NCI-H1930 (cell line): ENCODE measurements around the gene IFIH1.

Experiments
- DNase-seq, 2 experiments: peaks; one replicate each; lab custom pipeline; 2025; lab: John Stamatoyannopoulos, UW

The IFIH1 gene

GRCh38 chr2:162257425-162257824 is 61.1 kb downstream of the IFIH1 start:
- DNase-seq, result no peak

- DNase-seq, result no peak
Measured at GRCh38 chr2:162256591-162256991, 61.9 kb downstream of the IFIH1 start.

GRCh38 chr2:162254236-162254871 is 64.1 kb downstream of the IFIH1 start:
- DNase-seq, result no peak

- no peak for DNase-seq
Measured at GRCh38 chr2:162253435-162253834, 65.0 kb downstream of the IFIH1 start.

- no peak for DNase-seq
Measured at GRCh38 chr2:162252153-162252552, 66.3 kb downstream of the IFIH1 start.

- no peak for DNase-seq
Measured at GRCh38 chr2:162245781-162246180, 72.7 kb downstream of the IFIH1 start.

- no peak for DNase-seq
Measured at GRCh38 chr2:162245061-162245460, 73.4 kb downstream of the IFIH1 start.

GRCh38 chr2:162244541-162245031 is 73.9 kb downstream of the IFIH1 start:
- no peak for DNase-seq

GRCh38 chr2:162243715-162244114 is 74.8 kb downstream of the IFIH1 start:
- no peak for DNase-seq

GRCh38 chr2:162243294-162243693 is 75.2 kb downstream of the IFIH1 start, which contains the start of gene FAP:
Gene FAP, minus strand, starts transcription at chr2:162243445. Its CDS starts 118 bp downstream, at chr2:162243327.
- DNase-seq, result no peak

GRCh38 chr2:162242586-162243280 is 75.8 kb downstream of the IFIH1 start:
- no peak for DNase-seq

GRCh38 chr2:162241571-162241970 is 76.9 kb downstream of the IFIH1 start:
- no peak for DNase-seq

GRCh38 chr2:162234620-162235462 is 83.6 kb downstream of the IFIH1 start:
- no peak for DNase-seq

GRCh38 chr2:162233197-162233596 is 85.3 kb downstream of the IFIH1 start:
- DNase-seq, result no peak

GRCh38 chr2:162232671-162233070 is 85.8 kb downstream of the IFIH1 start:
- no peak for DNase-seq

GRCh38 chr2:162232027-162232426 is 86.5 kb downstream of the IFIH1 start:
- no peak for DNase-seq

GRCh38 chr2:162230761-162231160 is 87.7 kb downstream of the IFIH1 start:
- no peak for DNase-seq

- no peak for DNase-seq
Measured at GRCh38 chr2:162226836-162227235, 91.6 kb downstream of the IFIH1 start.

GRCh38 chr2:162221064-162221463 is 97.4 kb downstream of the IFIH1 start:
- no peak for DNase-seq

GRCh38 chr2:162220368-162220767 is 98.1 kb downstream of the IFIH1 start:
- DNase-seq, result no peak

GRCh38 chr2:162219426-162219825 is 99.1 kb downstream of the IFIH1 start:
- DNase-seq, result no peak

- DNase-seq, result no peak
Measured at GRCh38 chr2:162217598-162217997, 100.9 kb downstream of the IFIH1 start.
